Type B pancreatic cell (in vitro differentiated cells): Measurements from ENCODE around the gene LEPROT. TPM values are rescaled to one million over a fixed set of nuclear protein-coding genes. Genes with fewer than 3 reads are reported as not detected.

Source experiments
- DNase-seq: peaks from one replicate; pipeline ENCODE4 v3.0.0; 2021; ENCODE audit warnings: mixed read lengths; ENCODE audit not compliant: unreplicated experiment; ENCODE audit errors: extremely low spot score
- H3K27ac Mint-ChIP-seq: 2 replicates; pipeline ENCODE4 v1.8.0; 2021; ENCODE audit warnings: mild to moderate bottlenecking, mixed read lengths
- H3K27me3 Mint-ChIP-seq: 2 replicates; pipeline ENCODE4 v1.8.0; 2021; ENCODE audit warnings: mixed read lengths
- H3K36me3 Mint-ChIP-seq: 2 replicates; pipeline ENCODE4 v1.8.0; 2021; ENCODE audit warnings: mixed read lengths
- H3K4me1 Mint-ChIP-seq: one replicate; pipeline ENCODE4 v1.8.0; 2021; ENCODE audit warnings: mixed read lengths; ENCODE audit not compliant: unreplicated experiment
- H3K4me3 Mint-ChIP-seq: 2 replicates; pipeline ENCODE4 v1.8.0; 2021; ENCODE audit warnings: mild to moderate bottlenecking, mixed read lengths
- H3K9me3 Mint-ChIP-seq: 2 replicates; pipeline ENCODE4 v1.8.0; 2021; ENCODE audit warnings: mixed read lengths
- total RNA-seq: library from RNA; stranded (reverse); gene quantifications from 2 replicates; pipeline ENCODE4 v1.2.1, GENCODE V29; 2021; ENCODE audit warnings: low replicate concordance
- TF ChIP-seq, protein P1 (sequence below): fragments of 200-600 bp; sonication (generic); conservative IDR thresholded peaks from 2 replicates; pipeline ENCODE4 v1.5.0; 2021; ENCODE audit warnings: antibody characterized with exemption, mild to moderate bottlenecking

The LEPROT gene
- total RNA-seq, 1 donor from 2014 or later, result 54.3 TPM

DNA sequence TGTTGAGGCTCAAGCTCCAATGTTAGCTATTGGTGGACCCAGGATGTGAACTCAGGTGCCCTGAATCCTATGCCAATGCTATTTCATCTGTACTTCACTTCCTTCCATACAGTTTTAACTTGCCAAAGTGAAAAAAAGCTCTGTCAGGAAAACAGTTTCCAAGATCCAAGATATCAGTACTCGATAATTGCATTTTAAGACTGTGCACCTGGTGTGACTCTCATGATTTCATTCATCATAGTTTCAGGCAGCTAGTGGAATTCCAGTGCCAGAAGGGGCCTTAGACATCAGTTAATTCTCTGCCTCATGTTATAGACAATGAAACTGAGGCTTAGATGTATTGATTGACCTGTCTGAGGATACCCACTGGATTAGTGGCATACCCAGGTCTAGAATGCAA is 26.5 kb upstream of the LEPROT start:
- TF ChIP-seq, protein P1, sequence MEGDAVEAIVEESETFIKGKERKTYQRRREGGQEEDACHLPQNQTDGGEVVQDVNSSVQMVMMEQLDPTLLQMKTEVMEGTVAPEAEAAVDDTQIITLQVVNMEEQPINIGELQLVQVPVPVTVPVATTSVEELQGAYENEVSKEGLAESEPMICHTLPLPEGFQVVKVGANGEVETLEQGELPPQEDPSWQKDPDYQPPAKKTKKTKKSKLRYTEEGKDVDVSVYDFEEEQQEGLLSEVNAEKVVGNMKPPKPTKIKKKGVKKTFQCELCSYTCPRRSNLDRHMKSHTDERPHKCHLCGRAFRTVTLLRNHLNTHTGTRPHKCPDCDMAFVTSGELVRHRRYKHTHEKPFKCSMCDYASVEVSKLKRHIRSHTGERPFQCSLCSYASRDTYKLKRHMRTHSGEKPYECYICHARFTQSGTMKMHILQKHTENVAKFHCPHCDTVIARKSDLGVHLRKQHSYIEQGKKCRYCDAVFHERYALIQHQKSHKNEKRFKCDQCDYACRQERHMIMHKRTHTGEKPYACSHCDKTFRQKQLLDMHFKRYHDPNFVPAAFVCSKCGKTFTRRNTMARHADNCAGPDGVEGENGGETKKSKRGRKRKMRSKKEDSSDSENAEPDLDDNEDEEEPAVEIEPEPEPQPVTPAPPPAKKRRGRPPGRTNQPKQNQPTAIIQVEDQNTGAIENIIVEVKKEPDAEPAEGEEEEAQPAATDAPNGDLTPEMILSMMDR, result no peak
- no peak overlapping the region for H3K4me3 Mint-ChIP-seq

GRCh38 chr1:65395887-65396612 is 24.4 kb upstream of the LEPROT start:
- Mint-ChIP-seq H3K4me1 (no peaks in the 10 kb centered on the region), H3K27ac (no peak overlapping the region), H3K27me3 (no peaks in the 10 kb centered on the region), H3K4me3 (no peak overlapping the region), H3K36me3 (no peaks in the 10 kb centered on the region), H3K9me3 (no peaks in the 10 kb centered on the region)
- TF ChIP-seq, protein P1, result no peak
- no peak for DNase-seq

More for the DNA sequence above, 26.5 kb upstream of the LEPROT start:
- H3K9me3 Mint-ChIP-seq, result no peaks in the 10 kb centered on the region
- peaks cover 3% of the 10 kb centered on the region for H3K36me3 Mint-ChIP-seq
- H3K27me3 Mint-ChIP-seq, result no peaks in the 10 kb centered on the region
- H3K27ac Mint-ChIP-seq, result no peak overlapping the region
- no peak for DNase-seq
- no peaks in the 10 kb centered on the region for H3K4me1 Mint-ChIP-seq

GRCh38 chr1:65398083-65398482 is 22.4 kb upstream of the LEPROT start:
- Mint-ChIP-seq H3K9me3 (no peaks in the 10 kb centered on the region), H3K27me3 (no peaks in the 10 kb centered on the region), H3K36me3 (no peaks in the 10 kb centered on the region), H3K27ac (no peak overlapping the region), H3K4me3 (no peak overlapping the region), H3K4me1 (no peaks in the 10 kb centered on the region)
- DNase-seq, result no peak
- TF ChIP-seq, protein P1, result no peak

DNA sequence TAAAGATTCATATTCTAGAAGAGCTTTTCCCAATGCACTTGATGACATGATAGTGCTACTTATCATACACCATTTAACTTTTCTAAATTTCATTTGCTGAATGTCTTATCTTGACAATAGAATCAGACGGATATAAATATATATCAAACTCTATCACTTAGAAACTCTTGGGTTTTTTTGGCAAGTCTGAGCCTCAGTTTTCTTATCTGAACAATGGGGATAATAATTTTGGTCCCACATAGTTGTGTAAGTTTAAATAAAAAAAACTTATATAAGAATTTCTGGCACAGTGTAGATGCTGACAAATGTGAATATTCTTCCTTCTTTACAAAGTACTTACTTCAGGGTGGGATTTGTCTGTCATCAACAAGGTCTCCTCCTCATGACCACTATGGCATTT is 21.5 kb upstream of the LEPROT start:
- no peaks in the 10 kb centered on the region for H3K27me3 Mint-ChIP-seq
- TF ChIP-seq, protein P1, result no peak
- H3K27ac Mint-ChIP-seq, result no peak overlapping the region
- no peak for DNase-seq
- no peak overlapping the region for H3K4me3 Mint-ChIP-seq
- no peaks in the 10 kb centered on the region for H3K9me3 Mint-ChIP-seq
- no peaks in the 10 kb centered on the region for H3K4me1 Mint-ChIP-seq
- H3K36me3 Mint-ChIP-seq, result no peaks in the 10 kb centered on the region

DNA sequence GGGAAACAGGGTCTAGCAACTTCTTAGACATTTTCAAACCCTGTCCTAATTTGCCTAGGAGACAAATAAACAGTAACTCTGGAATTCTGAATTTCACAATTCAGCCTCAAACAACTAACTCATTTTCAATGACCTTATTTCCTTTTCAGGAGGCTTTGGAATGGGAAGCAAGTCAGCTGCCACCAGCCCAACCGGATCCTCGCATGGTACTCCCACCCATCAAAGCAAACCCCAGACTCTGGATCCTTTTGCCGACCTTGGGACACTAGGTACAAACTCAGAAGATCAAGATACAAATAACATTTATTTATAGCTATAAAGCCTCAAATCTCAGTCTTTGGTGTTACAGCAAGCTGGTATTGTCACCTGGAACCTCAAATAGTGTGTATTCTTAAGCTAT is 18.9 kb upstream of the LEPROT start:
- Mint-ChIP-seq H3K9me3 (no peaks in the 10 kb centered on the region), H3K27me3 (no peaks in the 10 kb centered on the region), H3K4me3 (no peak overlapping the region), H3K36me3 (no peaks in the 10 kb centered on the region), H3K4me1 (no peaks in the 10 kb centered on the region), H3K27ac (no peak overlapping the region)
- TF ChIP-seq, protein P1, result no peak
- no peak for DNase-seq
